Astrocyte of the spinal cord (primary cell): ENCODE results near the gene CFAP20DC.
"Not testable (repeated sequence)": the region's sequence is repeated elsewhere in the genome, so short reads cannot be mapped to it uniquely, and the experiment has no call there.

ENCODE experiments used
- DNase-seq: peaks from one replicate; pipeline ENCODE4 v3.0.0; 2011; ENCODE audit warnings: low read depth, low spot score
- H3K4me3 ChIP-seq: 2 replicates; pipeline ENCODE4 v1.5.1; 2011; ENCODE audit warnings: low read depth, mild to moderate bottlenecking, low read length, moderate library complexity
- CTCF ChIP-seq: IDR thresholded peaks from 2 replicates; pipeline ENCODE4 v1.5.1; 2012; ENCODE audit warnings: low read depth, mild to moderate bottlenecking, low read length, inconsistent platforms
- in situ Hi-C: cut with HindIII; loops from 2 replicates; pipeline ENCODE4 v1.10.0; 2017; ENCODE audit warnings: low sequenced_read_pairs

The CFAP20DC gene

GRCh38 chr3:58713715-58714401 lies 336.0 kb downstream of the CFAP20DC start:
- DNase-seq, result no peak
- no peak for TF ChIP-seq CTCF
- no peak overlapping the region for H3K4me3 ChIP-seq
- in situ Hi-C loops, result no loop called here

GRCh38 chr3:58711871-58712270 lies 338.0 kb downstream of the CFAP20DC start:
- no peak for DNase-seq
- in situ Hi-C loops, result no loop called here
- H3K4me3 ChIP-seq, result no peak overlapping the region
- TF ChIP-seq CTCF, result no peak

DNA sequence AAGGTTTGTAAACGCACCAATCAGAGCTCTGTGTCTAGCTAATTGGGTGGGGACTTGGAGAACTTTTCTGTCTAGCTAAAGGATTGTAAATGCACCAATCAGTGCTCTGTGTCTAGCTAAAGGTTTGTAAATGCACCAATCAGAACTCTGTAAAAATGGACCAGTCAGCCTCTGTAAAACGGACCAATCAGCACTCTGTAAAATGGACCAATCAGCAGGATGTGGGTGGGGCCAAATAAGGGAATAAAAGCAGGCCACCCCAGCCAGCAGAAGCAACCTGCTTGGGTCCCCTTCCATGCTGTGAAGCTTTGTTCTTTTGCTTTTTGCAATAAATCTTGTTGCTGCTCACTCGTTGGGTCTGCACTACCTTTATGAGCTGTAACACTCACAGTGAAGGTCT lies 340.8 kb downstream of the CFAP20DC start:
- in situ Hi-C loops, H3K4me3 ChIP-seq, DNase-seq: not testable (repeated sequence)

DNA sequence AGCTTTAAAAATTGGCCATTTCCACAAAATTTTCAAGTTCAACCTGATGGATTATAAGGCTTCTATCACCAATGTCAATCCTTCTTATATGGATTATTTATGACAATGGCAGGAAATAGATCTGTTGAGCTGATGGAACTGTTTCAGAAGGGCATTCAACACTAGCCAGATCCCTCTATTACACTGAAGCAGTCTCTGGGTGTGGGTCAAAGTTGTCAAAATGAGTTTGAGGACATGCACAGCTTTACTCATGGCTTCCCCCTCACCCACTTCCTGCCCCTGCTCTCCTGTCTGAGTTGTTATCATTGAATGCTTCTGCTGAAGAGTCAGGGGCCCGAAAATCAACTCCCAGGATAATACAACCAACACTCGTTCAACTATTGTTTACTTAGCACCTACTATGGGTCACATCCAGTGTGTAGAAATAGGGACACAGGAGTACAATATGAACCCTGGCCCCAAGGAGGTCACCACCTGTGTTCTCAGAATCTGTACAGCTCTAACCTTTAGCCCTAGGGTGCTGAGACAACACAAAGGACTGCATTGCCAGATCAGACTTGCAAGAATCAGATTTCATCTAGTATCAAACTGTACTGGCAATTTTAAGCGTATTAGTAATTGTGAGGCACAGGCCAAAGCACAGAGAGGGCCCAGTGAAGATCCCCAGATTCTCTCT lies 341.6 kb downstream of the CFAP20DC start:
- no peak overlapping the region for H3K4me3 ChIP-seq
- in situ Hi-C loops, result no loop called here
- DNase-seq, result no peak
- TF ChIP-seq CTCF, result no peak

GRCh38 chr3:58707390-58707930 lies 342.4 kb downstream of the CFAP20DC start:
- no peak overlapping the region for H3K4me3 ChIP-seq
- no peak for DNase-seq
- no peak for TF ChIP-seq CTCF
- in situ Hi-C loops, result no loop called here

DNA sequence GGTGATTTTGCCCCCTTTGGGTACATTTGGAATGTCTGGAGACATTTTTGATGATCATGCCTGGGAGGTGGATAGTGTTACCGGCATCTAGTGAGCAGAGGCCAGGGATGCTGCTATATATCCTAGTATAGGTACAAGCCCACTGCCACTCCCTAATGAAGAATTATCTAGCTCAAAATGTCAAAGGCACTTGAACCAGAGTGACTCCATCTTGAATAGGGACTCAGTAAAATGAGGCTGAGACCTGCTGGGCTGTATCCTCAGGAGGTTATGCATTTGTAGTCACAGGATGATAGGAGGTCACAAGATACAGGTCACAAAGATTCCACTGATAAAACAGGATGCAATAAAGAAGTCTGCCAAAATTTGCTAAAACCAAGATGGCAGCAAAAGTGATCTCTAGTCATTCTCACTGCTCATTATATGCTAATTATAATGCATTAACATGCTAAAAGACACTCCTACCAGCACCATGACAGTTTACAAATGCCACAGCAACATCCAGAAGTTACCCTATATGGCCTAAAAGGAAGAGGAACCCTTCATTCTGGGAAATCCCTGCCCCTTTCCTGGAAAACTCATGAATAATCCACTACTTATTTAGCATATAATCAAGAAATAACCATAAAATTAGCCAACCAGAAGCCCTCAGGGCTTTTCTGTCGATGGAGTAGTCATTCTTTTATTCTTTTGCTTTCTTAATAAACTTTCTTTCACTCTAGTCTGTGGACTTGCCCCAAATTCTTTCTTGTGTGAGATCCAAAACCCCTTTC lies 343.2 kb downstream of the CFAP20DC start:
- in situ Hi-C loops, result no loop called here
- H3K4me3 ChIP-seq, result no peak overlapping the region
- DNase-seq, result no peak
- TF ChIP-seq CTCF, result no peak
